Measurements from ENCODE around the gene CCDC191. TPM values are rescaled to one million over a fixed set of nuclear protein-coding genes. Genes with fewer than 3 reads are reported as not detected.
A peak's percentile ranks its signal among the peaks of the same experiment; 100 is the strongest.

Gene CCDC191
- polyA plus RNA-seq, 4 donors = 0.54 to 8.8 (median 1.7) TPM

- H3K36me3 ChIP-seq (ENCODE audit: control insufficient read depth in 3 of 3, insufficient read depth in 2 of 3, low read depth in 1 of 3, low read length in 3 of 3) = no peaks in the 10 kb centered on the region
- no peaks in the 10 kb centered on the region for H3K4me1 ChIP-seq (ENCODE audit: control insufficient read depth in 3 of 3, insufficient read depth in 2 of 3, low read depth in 1 of 3, low read length in 2 of 3)
- DNase-seq (no peak), FAIRE-seq (no peak)
- no peaks in the 10 kb centered on the region for H3K27me3 ChIP-seq (ENCODE audit: control insufficient read depth in 3 of 3, insufficient read depth in 3 of 3, low read length in 3 of 3)
- H3K9me3 ChIP-seq (ENCODE audit: control insufficient read depth in 2 of 2, insufficient read depth in 1 of 2, low read depth in 1 of 2, low read length in 1 of 2) = peaks cover 0 to 3% of the 10 kb centered on the region in 2 donors
- WGBS, 3 donors = 34 to 38% (median 36%) methylated on average over 3 of the region's 3 CpGs
- H3K4me3 ChIP-seq (ENCODE audit: low read depth in 1 of 3, low read length in 3 of 3) = no peak overlapping the region
- no peak overlapping the region for H3K27ac ChIP-seq (ENCODE audit: low read depth in 1 of 3, low read length in 2 of 3)
These were observed 36.7 kb upstream of the CCDC191 start for GRCh38 chr3:114093016-114093380.

DNA sequence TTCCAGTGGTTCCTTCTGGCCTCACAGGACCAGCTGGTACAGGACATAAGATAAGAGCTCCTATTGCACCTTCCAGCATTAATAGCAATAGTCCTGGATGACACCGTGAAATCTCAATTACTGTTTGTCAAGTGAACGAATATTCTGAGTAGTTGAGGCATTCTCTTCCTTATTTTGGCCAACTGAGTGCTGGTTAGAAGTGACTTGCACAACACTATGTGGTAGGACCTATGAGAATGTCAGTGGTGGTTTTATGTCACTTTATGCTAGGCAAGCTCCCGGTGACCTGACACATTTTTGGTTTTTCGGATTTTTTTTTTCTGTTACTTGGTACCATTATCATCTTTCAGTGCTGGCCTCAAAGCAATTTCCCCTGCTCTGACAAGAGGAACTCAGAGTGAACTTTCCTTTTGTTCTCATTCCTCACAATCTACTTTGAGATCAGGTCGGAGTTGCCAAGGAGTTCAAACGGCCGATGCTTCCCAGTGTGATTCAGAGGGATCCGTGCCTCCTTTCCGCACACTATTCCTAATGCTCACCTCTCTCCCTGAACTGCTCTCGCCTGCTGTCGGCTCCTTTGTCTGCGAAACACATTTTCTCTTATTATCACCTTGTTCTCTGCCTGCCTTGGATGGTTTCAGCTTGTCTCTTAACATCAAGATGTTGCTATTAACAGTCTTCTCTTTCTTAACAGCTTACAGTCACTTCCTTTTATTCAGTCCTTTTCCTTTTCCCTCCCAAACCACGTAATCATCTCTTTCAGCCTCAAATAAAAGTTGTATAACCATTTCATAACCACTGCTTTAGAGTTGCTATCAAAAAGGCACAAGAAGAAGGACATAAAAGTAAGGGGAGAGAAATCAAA lies 36.1 kb upstream of the CCDC191 start:
- no peak overlapping the region for H3K4me3 ChIP-seq (ENCODE audit: low read depth in 1 of 3, low read length in 3 of 3)
- H3K4me1 ChIP-seq (ENCODE audit: control insufficient read depth in 3 of 3, insufficient read depth in 2 of 3, low read depth in 1 of 3, low read length in 2 of 3) = no peaks in the 10 kb centered on the region
- no peaks in the 10 kb centered on the region for H3K27me3 ChIP-seq (ENCODE audit: control insufficient read depth in 3 of 3, insufficient read depth in 3 of 3, low read length in 3 of 3)
- DNase-seq (no peak), FAIRE-seq (no peak)
- no peak overlapping the region for H3K27ac ChIP-seq (ENCODE audit: low read depth in 1 of 3, low read length in 2 of 3)
- peaks cover 0 to 5% of the 10 kb centered on the region in 2 donors for H3K9me3 ChIP-seq (ENCODE audit: control insufficient read depth in 2 of 2, insufficient read depth in 1 of 2, low read depth in 1 of 2, low read length in 1 of 2)
- WGBS, 3 donors = 39 to 46% (median 45%) methylated on average over 13 of the region's 13 CpGs
- peaks cover 0 to 4% (median 2%) of the 10 kb centered on the region in 3 donors for H3K36me3 ChIP-seq (ENCODE audit: control insufficient read depth in 3 of 3, insufficient read depth in 2 of 3, low read depth in 1 of 3, low read length in 3 of 3)

- FAIRE-seq (no peak), DNase-seq (no peak)
- H3K9me3 ChIP-seq (ENCODE audit: control insufficient read depth in 2 of 2, insufficient read depth in 1 of 2, low read depth in 1 of 2, low read length in 1 of 2) = peaks cover 0 to 5% of the 10 kb centered on the region in 2 donors
- H3K4me3 ChIP-seq (ENCODE audit: low read depth in 1 of 3, low read length in 3 of 3) = no peak overlapping the region
- peaks cover 10 to 14% (median 14%) of the 10 kb centered on the region in 3 donors for H3K36me3 ChIP-seq (ENCODE audit: control insufficient read depth in 3 of 3, insufficient read depth in 2 of 3, low read depth in 1 of 3, low read length in 3 of 3)
- no peaks in the 10 kb centered on the region for H3K4me1 ChIP-seq (ENCODE audit: control insufficient read depth in 3 of 3, insufficient read depth in 2 of 3, low read depth in 1 of 3, low read length in 2 of 3)
- H3K27ac ChIP-seq (ENCODE audit: low read depth in 1 of 3, low read length in 2 of 3) = no peak overlapping the region
- no peaks in the 10 kb centered on the region for H3K27me3 ChIP-seq (ENCODE audit: control insufficient read depth in 3 of 3, insufficient read depth in 3 of 3, low read length in 3 of 3)
These were observed 33.3 kb upstream of the CCDC191 start for GRCh38 chr3:114089675-114090074.

DNA sequence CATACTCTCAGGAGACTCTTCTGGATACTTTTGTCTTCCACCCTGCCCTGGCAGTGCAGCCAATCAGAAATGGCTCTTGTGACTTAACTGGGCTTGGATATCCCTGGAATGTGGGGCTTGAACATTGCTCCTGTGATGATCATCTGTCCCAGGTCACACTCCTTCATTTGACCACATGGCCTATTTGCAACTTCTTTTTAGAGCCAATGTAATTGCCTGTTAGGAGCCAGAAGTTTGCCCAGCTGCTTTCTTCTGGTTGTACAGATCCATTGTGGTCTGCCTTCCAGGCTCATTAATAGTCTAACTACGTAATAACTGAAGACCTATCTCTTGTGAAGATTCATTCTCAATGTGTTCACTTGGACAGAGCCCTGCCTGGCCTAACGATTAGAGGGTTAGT lies 30.0 kb upstream of the CCDC191 start:
- 94 to 100% (median 96%) methylated on average over 2 of the region's 2 CpGs for WGBS, 3 donors
- FAIRE-seq (no peak), DNase-seq (no peak)
- Histone ChIP-seq H3K9me3 (ENCODE audit: control insufficient read depth in 2 of 2, insufficient read depth in 1 of 2, low read depth in 1 of 2, low read length in 1 of 2) (peaks cover 0 to 3% of the 10 kb centered on the region in 2 donors), H3K27me3 (ENCODE audit: control insufficient read depth in 3 of 3, insufficient read depth in 3 of 3, low read length in 3 of 3) (no peaks in the 10 kb centered on the region), H3K27ac (ENCODE audit: low read depth in 1 of 3, low read length in 2 of 3) (no peak overlapping the region), H3K4me1 (ENCODE audit: control insufficient read depth in 3 of 3, insufficient read depth in 2 of 3, low read depth in 1 of 3, low read length in 2 of 3) (no peaks in the 10 kb centered on the region), H3K36me3 (ENCODE audit: control insufficient read depth in 3 of 3, insufficient read depth in 2 of 3, low read depth in 1 of 3, low read length in 3 of 3) (peaks cover 13 to 23% (median 17%) of the 10 kb centered on the region in 3 donors), H3K4me3 (ENCODE audit: low read depth in 1 of 3, low read length in 3 of 3) (no peak overlapping the region)

DNA sequence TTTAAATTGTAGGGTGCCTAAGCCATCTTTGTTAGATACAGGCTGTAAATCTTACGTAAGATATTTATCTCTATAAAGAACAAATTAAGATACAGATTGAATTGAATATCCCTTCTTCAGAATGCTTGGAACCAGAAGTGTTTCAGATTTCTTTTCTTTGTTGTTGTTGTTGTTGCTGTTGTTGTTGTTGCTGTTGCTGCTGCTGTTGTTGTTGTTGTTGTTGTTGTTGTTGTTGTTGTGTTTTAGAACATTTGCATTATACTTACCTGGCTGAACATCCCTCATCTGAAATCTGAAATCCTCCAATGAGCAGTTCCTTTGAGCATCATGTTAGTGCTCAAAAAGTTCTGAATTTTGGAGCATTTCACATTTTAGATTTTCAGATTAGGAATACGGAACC lies 26.8 kb upstream of the CCDC191 start:
- no peaks in the 10 kb centered on the region for H3K4me1 ChIP-seq (ENCODE audit: control insufficient read depth in 3 of 3, insufficient read depth in 2 of 3, low read depth in 1 of 3, low read length in 2 of 3)
- DNase-seq = no peak
- H3K36me3 ChIP-seq (ENCODE audit: control insufficient read depth in 3 of 3, insufficient read depth in 2 of 3, low read depth in 1 of 3, low read length in 3 of 3) = peaks cover 18 to 26% (median 24%) of the 10 kb centered on the region in 3 donors
- no peak overlapping the region for H3K4me3 ChIP-seq (ENCODE audit: low read depth in 1 of 3, low read length in 3 of 3)
- 92 to 98% (median 96%) methylated on average over 2 of the region's 2 CpGs for WGBS, 3 donors
- H3K27me3 ChIP-seq (ENCODE audit: control insufficient read depth in 3 of 3, insufficient read depth in 3 of 3, low read length in 3 of 3) = no peaks in the 10 kb centered on the region
- no peak overlapping the region for H3K27ac ChIP-seq (ENCODE audit: low read depth in 1 of 3, low read length in 2 of 3)
- H3K9me3 ChIP-seq (ENCODE audit: control insufficient read depth in 2 of 2, insufficient read depth in 1 of 2, low read depth in 1 of 2, low read length in 1 of 2) = peaks cover 0 to 2% of the 10 kb centered on the region in 2 donors
- peak; percentile 41 for FAIRE-seq

DNA sequence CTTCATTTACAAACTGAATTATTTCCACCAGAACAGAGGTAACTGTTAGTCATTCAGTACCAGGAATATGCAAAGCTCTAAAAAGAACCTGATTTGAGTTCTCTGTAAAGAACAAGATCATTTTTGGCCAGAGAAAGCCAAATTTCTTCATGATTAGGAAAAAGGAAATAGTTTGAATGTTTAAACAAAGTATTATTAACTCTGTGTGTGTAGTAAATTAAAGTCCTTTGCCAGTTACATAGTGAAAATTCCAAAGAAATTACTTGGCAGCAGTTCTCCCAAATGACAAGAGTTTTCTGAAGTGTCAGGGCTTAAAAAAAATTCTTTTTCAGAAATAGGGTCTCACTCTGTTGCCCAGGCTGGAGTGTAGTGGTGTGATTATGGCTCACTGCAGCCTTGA lies 24.7 kb upstream of the CCDC191 start:
- Histone ChIP-seq H3K27ac (ENCODE audit: low read depth in 1 of 3, low read length in 2 of 3) (no peak overlapping the region), H3K36me3 (ENCODE audit: control insufficient read depth in 3 of 3, insufficient read depth in 2 of 3, low read depth in 1 of 3, low read length in 3 of 3) (peaks cover 21 to 26% (median 24%) of the 10 kb centered on the region in 3 donors), H3K27me3 (ENCODE audit: control insufficient read depth in 3 of 3, insufficient read depth in 3 of 3, low read length in 3 of 3) (no peaks in the 10 kb centered on the region), H3K4me1 (ENCODE audit: control insufficient read depth in 3 of 3, insufficient read depth in 2 of 3, low read depth in 1 of 3, low read length in 2 of 3) (no peaks in the 10 kb centered on the region), H3K9me3 (ENCODE audit: control insufficient read depth in 2 of 2, insufficient read depth in 1 of 2, low read depth in 1 of 2, low read length in 1 of 2) (no peaks in the 10 kb centered on the region), H3K4me3 (ENCODE audit: low read depth in 1 of 3, low read length in 3 of 3) (no peak overlapping the region)
- FAIRE-seq (no peak), DNase-seq (no peak)

GRCh38 chr3:114080201-114080600 lies 23.9 kb upstream of the CCDC191 start:
- FAIRE-seq = no peak
- H3K4me3 ChIP-seq (ENCODE audit: low read depth in 1 of 3, low read length in 3 of 3) = no peak overlapping the region
- H3K27me3 ChIP-seq (ENCODE audit: control insufficient read depth in 3 of 3, insufficient read depth in 3 of 3, low read length in 3 of 3) = no peaks in the 10 kb centered on the region
- DNase-seq = no peak
- no peaks in the 10 kb centered on the region for H3K4me1 ChIP-seq (ENCODE audit: control insufficient read depth in 3 of 3, insufficient read depth in 2 of 3, low read depth in 1 of 3, low read length in 2 of 3)
- H3K27ac ChIP-seq (ENCODE audit: low read depth in 1 of 3, low read length in 2 of 3) = no peak overlapping the region
- peaks cover 17 to 27% (median 24%) of the 10 kb centered on the region in 3 donors for H3K36me3 ChIP-seq (ENCODE audit: control insufficient read depth in 3 of 3, insufficient read depth in 2 of 3, low read depth in 1 of 3, low read length in 3 of 3)
- no peaks in the 10 kb centered on the region for H3K9me3 ChIP-seq (ENCODE audit: control insufficient read depth in 2 of 2, insufficient read depth in 1 of 2, low read depth in 1 of 2, low read length in 1 of 2)

- Histone ChIP-seq H3K4me1 (ENCODE audit: control insufficient read depth in 3 of 3, insufficient read depth in 2 of 3, low read depth in 1 of 3, low read length in 2 of 3) (no peaks in the 10 kb centered on the region), H3K36me3 (ENCODE audit: control insufficient read depth in 3 of 3, insufficient read depth in 2 of 3, low read depth in 1 of 3, low read length in 3 of 3) (peaks cover 17 to 27% (median 24%) of the 10 kb centered on the region in 3 donors), H3K27me3 (ENCODE audit: control insufficient read depth in 3 of 3, insufficient read depth in 3 of 3, low read length in 3 of 3) (no peaks in the 10 kb centered on the region), H3K27ac (ENCODE audit: low read depth in 1 of 3, low read length in 2 of 3) (no peak overlapping the region), H3K4me3 (ENCODE audit: low read depth in 1 of 3, low read length in 3 of 3) (no peak overlapping the region), H3K9me3 (ENCODE audit: control insufficient read depth in 2 of 2, insufficient read depth in 1 of 2, low read depth in 1 of 2, low read length in 1 of 2) (no peaks in the 10 kb centered on the region)
- WGBS, 3 donors = 60 to 77% (median 71%) methylated on average over 5 of the region's 5 CpGs
- no peak for DNase-seq
- FAIRE-seq = no peak
These were observed 23.4 kb upstream of the CCDC191 start for GRCh38 chr3:114079761-114080160.

DNA sequence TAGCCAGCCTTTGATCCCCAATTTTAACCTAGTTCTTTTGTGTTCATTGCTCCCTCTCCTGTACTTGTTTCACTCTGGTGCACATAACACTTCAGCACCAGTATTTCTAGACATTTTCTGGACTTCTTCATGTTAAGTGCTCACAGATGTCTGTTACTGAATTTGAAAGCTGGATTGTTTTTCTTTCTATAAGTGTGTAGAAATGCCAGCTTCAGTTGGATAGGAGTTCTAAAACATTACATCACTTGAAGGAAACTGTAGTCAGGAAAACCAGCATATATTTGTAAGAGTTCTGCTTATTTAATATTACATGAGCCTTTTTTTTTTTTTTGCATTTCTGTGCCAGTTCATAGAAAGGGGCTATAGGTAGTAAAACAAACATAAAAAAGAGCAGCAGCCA lies 21.8 kb upstream of the CCDC191 start:
- H3K27ac ChIP-seq (ENCODE audit: low read depth in 1 of 3, low read length in 2 of 3) = no peak overlapping the region
- peaks cover 23 to 29% (median 25%) of the 10 kb centered on the region in 3 donors for H3K36me3 ChIP-seq (ENCODE audit: control insufficient read depth in 3 of 3, insufficient read depth in 2 of 3, low read depth in 1 of 3, low read length in 3 of 3)
- H3K4me1 ChIP-seq (ENCODE audit: control insufficient read depth in 3 of 3, insufficient read depth in 2 of 3, low read depth in 1 of 3, low read length in 2 of 3) = no peaks in the 10 kb centered on the region
- DNase-seq (no peak), FAIRE-seq (no peak)
- H3K27me3 ChIP-seq (ENCODE audit: control insufficient read depth in 3 of 3, insufficient read depth in 3 of 3, low read length in 3 of 3) = no peaks in the 10 kb centered on the region
- no peak overlapping the region for H3K4me3 ChIP-seq (ENCODE audit: low read depth in 1 of 3, low read length in 3 of 3)
- H3K9me3 ChIP-seq (ENCODE audit: control insufficient read depth in 2 of 2, insufficient read depth in 1 of 2, low read depth in 1 of 2, low read length in 1 of 2) = no peaks in the 10 kb centered on the region

Data from small intestine (tissue), 7 donors.